Breast epithelium (tissue), 3 donors: ENCODE data around the gene FGFR3.

ENCODE experiments used
- POLR2A ChIP-seq: fragments of 450-650 bp; IDR thresholded peaks from one replicate; pipeline ENCODE4 v1.6.1; 2016; ENCODE audit warnings: antibody characterized with exemption, mild to moderate bottlenecking, moderate library complexity
- POLR2AphosphoS5 ChIP-seq, 3 donors: sonication (generic); formaldehyde crosslinking; IDR thresholded peaks; one replicate each; pipeline ENCODE4 v1.6.1; 2017; ENCODE audit warnings: antibody characterized with exemption in 3 of 3
- TF ChIP-seq, protein P1 (sequence below), 3 donors: fragments of 450-650 bp; IDR thresholded peaks; one replicate each; pipeline ENCODE4 v1.5.1; 2016 to 2017; ENCODE audit warnings: antibody characterized with exemption in 3 of 3, mild to moderate bottlenecking in 3 of 3, moderate library complexity in 3 of 3

DNA sequence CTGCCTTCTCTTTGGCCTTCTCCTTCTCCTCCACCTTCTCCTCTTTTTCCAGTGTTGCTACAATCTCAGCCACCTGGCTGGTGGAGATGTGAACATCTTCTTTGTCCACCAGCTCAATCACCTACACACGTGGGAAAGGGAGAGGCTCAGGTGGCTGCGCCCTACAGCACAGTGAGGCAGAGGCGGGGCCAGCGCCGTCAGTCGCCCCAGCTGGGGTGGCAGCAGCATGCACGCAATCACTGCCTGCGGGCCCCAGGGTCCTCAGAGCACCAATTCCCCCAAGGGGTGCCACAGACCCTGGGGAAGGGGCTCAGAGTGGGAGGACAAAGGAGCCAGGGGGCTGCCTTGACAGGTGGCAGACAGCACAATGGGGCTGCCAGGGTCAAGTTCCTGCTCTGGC is 21.4 kb downstream of the FGFR3 start:
- TF ChIP-seq POLR2AphosphoS5 (IDR thresholded peaks at IDR 0.05) (no peak), POLR2A (no peak)
- TF ChIP-seq, protein P1, sequence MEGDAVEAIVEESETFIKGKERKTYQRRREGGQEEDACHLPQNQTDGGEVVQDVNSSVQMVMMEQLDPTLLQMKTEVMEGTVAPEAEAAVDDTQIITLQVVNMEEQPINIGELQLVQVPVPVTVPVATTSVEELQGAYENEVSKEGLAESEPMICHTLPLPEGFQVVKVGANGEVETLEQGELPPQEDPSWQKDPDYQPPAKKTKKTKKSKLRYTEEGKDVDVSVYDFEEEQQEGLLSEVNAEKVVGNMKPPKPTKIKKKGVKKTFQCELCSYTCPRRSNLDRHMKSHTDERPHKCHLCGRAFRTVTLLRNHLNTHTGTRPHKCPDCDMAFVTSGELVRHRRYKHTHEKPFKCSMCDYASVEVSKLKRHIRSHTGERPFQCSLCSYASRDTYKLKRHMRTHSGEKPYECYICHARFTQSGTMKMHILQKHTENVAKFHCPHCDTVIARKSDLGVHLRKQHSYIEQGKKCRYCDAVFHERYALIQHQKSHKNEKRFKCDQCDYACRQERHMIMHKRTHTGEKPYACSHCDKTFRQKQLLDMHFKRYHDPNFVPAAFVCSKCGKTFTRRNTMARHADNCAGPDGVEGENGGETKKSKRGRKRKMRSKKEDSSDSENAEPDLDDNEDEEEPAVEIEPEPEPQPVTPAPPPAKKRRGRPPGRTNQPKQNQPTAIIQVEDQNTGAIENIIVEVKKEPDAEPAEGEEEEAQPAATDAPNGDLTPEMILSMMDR (IDR thresholded peaks at IDR 0.05), result no peak
